Stomach (tissue), 4 donors: ENCODE data around the gene CIART.

Source experiments
- EP300 ChIP-seq: sonication (generic); formaldehyde crosslinking; IDR thresholded peaks from one replicate; pipeline ENCODE4 v1.6.1; 2017; ENCODE audit warnings: antibody characterized with exemption
- POLR2A ChIP-seq, 4 donors: fragments of 450-650 bp; IDR thresholded peaks; one replicate each; pipeline ENCODE4 v1.6.1; 2016; ENCODE audit warnings: antibody characterized with exemption in 4 of 4, control low read depth in 2 of 4, mild to moderate bottlenecking in 1 of 4, moderate library complexity in 1 of 4
- POLR2AphosphoS5 ChIP-seq, 3 donors: sonication (generic); formaldehyde crosslinking; IDR thresholded peaks; one replicate each; pipeline ENCODE4 v1.6.1; 2016; ENCODE audit warnings: antibody characterized with exemption in 3 of 3
- TF ChIP-seq, protein P1 (sequence below), 7 experiments: fragments of 450-650 bp in 4 of 7; fragments of 200-600 bp in 3 of 7; sonication (generic) in 3 of 7; IDR thresholded peaks; one replicate each; pipeline ENCODE4 v1.5.1; 2016 to 2019; ENCODE audit warnings: antibody characterized with exemption in 7 of 7, control low read depth in 2 of 7, mild to moderate bottlenecking in 1 of 7

DNA sequence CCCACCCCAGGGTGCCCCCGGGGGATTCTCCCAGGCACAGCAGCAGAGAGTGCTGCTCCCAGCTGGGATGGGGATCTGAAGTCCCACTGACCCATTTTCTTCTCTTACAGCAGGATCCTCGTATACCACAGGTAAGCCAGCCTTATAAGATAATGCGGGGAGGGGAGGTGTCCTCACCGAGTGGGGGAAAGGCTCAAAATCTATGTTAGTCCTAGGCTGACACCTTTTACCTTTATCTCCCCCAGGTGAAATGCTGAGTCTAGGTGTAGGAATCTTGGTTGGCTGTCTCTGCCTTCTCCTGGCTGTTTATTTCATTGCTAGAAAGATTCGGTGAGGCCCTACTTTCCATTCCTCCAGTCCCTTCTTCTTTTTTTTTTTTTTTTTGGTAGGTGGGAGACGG lies 18.8 kb upstream of the CIART start:
- TF ChIP-seq POLR2AphosphoS5 (IDR thresholded peaks at IDR 0.05) (no peak), POLR2A (IDR thresholded peaks at IDR 0.05) (no peak), EP300 (no peak)
- TF ChIP-seq, protein P1, sequence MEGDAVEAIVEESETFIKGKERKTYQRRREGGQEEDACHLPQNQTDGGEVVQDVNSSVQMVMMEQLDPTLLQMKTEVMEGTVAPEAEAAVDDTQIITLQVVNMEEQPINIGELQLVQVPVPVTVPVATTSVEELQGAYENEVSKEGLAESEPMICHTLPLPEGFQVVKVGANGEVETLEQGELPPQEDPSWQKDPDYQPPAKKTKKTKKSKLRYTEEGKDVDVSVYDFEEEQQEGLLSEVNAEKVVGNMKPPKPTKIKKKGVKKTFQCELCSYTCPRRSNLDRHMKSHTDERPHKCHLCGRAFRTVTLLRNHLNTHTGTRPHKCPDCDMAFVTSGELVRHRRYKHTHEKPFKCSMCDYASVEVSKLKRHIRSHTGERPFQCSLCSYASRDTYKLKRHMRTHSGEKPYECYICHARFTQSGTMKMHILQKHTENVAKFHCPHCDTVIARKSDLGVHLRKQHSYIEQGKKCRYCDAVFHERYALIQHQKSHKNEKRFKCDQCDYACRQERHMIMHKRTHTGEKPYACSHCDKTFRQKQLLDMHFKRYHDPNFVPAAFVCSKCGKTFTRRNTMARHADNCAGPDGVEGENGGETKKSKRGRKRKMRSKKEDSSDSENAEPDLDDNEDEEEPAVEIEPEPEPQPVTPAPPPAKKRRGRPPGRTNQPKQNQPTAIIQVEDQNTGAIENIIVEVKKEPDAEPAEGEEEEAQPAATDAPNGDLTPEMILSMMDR (IDR thresholded peaks at IDR 0.05) = no peak
